Esophagus squamous epithelium (tissue), 4 donors: Measurements from ENCODE around the gene PRPS1.

ENCODE experiments used
- POLR2A ChIP-seq, 4 donors: fragments of 450-650 bp; IDR thresholded peaks; one replicate each; pipeline ENCODE4 v1.6.1; 2017; ENCODE audit warnings: antibody characterized with exemption in 4 of 4, mild to moderate bottlenecking in 4 of 4, moderate library complexity in 3 of 4
- TF ChIP-seq, protein P1 (sequence below), 6 experiments: fragments of 450-650 bp in 4 of 6; fragments of 200-600 bp in 2 of 6; sonication (generic) in 2 of 6; IDR thresholded peaks; one replicate each; pipeline ENCODE4 v1.5.1; 2016 to 2019; ENCODE audit warnings: antibody characterized with exemption in 6 of 6, mild to moderate bottlenecking in 4 of 6, moderate library complexity in 4 of 6

DNA sequence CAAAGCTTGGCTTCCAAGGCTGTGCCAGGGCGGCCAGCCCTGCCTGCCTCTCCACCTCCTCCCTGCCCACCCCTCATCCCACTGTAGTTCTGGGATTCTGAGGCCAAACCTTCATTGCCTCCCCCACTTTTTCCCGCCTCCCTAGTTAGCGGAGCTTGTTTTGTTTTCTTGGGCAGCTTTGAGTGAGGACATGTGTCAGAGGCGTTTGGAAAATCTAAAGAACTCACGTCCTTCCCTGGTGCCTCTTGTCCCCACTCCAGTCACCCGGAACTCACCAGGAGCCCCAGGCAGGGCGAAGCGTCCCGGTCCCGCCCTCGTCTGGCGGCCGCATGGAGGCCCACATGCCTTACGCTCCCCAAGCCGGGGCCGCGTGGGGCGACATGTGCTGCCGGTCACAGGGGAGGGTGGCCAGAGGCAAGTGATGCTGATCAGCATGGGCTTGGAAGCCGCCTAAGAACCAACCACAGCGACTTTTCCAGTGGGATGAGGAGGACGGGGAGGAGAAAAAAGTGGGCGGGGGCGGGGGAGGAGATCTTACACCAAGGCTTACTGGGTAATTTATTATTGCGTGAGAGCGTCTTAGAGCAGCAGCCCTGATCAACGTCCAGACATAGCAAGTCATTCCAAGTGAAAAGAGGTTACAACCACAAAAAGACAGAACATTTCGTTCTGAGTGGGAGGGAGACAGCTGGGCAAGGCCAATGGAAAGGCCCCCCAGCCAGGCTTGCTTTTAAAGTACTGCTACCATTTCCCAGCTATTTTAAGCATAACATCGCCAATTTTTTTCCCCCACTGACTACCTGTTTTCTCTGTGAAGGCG, 48.5 kb downstream of the PRPS1 start:
- TF ChIP-seq, protein P1, sequence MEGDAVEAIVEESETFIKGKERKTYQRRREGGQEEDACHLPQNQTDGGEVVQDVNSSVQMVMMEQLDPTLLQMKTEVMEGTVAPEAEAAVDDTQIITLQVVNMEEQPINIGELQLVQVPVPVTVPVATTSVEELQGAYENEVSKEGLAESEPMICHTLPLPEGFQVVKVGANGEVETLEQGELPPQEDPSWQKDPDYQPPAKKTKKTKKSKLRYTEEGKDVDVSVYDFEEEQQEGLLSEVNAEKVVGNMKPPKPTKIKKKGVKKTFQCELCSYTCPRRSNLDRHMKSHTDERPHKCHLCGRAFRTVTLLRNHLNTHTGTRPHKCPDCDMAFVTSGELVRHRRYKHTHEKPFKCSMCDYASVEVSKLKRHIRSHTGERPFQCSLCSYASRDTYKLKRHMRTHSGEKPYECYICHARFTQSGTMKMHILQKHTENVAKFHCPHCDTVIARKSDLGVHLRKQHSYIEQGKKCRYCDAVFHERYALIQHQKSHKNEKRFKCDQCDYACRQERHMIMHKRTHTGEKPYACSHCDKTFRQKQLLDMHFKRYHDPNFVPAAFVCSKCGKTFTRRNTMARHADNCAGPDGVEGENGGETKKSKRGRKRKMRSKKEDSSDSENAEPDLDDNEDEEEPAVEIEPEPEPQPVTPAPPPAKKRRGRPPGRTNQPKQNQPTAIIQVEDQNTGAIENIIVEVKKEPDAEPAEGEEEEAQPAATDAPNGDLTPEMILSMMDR (IDR thresholded peaks at IDR 0.05), result no peak
- peak in 2 of 4 donors; percentile 73 to 81 for TF ChIP-seq POLR2A (IDR thresholded peaks at IDR 0.05)
